ENCODE results near the gene SOD3. TPM values are rescaled to one million over a fixed set of nuclear protein-coding genes. Genes with fewer than 3 reads are reported as not detected.
A peak's percentile ranks its signal among the peaks of the same experiment; 100 is the strongest.

Gene SOD3
- total RNA-seq, 4 donors from 2014 or later: 199 to 801 (median 448) TPM

DNA sequence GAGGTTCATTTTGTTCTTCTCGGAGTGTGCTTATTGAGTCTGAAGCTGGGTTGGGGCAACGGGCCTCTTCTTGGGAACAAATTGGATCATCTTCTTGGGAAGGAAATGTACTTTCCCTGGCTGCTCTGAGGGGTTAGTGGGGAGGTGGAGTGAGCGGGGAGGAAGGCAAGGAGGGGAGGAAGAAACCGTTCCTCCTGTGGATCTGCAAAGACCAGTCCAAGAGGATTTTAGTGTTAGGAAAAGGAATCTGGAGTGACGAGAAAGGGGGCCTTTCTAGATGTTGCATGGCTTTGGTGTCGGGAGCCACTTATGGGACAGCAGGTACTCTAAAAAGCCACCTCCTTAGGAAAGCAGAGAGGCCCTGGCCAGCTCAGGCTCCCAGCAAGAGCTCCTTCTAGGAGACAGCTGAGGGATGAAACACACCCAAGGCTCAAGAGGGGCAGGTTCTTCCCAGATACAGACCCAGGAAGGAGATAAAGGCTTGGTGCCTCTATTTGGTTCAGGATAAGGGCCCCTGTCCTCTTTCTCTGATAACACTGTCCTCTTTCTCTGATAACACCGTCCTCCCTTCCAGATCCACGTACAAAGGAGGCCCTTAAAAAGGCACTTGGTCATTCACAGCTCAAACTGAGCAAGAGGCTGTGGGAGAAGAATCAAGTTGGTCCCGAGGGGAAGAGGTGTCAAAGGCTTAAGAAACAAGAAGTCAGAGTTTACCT, 451 bp downstream of the SOD3 start:
- 23 to 37% methylated on average over 2 to 8 of the region's 9 CpGs for WGBS, 2 donors (ENCODE audit: low coverage in 1 of 2)
- Histone ChIP-seq H3K27me3 (no peaks in the 10 kb centered on the region), H3K27ac (peak overlapping the region; percentile 93 to 97 (median 94)), H3K4me1 (peaks cover 0 to 72% (median 14%) of the 10 kb centered on the region in 3 donors), H3K36me3 (peaks cover 0 to 4% of the 10 kb centered on the region in 2 donors), H3K4me3 (peak overlapping the region; percentile 47 to 58), H3K9me3 (no peaks in the 10 kb centered on the region)
- ATAC-seq: peak; percentile 20
- TF ChIP-seq, protein P1, sequence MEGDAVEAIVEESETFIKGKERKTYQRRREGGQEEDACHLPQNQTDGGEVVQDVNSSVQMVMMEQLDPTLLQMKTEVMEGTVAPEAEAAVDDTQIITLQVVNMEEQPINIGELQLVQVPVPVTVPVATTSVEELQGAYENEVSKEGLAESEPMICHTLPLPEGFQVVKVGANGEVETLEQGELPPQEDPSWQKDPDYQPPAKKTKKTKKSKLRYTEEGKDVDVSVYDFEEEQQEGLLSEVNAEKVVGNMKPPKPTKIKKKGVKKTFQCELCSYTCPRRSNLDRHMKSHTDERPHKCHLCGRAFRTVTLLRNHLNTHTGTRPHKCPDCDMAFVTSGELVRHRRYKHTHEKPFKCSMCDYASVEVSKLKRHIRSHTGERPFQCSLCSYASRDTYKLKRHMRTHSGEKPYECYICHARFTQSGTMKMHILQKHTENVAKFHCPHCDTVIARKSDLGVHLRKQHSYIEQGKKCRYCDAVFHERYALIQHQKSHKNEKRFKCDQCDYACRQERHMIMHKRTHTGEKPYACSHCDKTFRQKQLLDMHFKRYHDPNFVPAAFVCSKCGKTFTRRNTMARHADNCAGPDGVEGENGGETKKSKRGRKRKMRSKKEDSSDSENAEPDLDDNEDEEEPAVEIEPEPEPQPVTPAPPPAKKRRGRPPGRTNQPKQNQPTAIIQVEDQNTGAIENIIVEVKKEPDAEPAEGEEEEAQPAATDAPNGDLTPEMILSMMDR (IDR thresholded peaks at IDR 0.05): no peak
- TF ChIP-seq POLR2AphosphoS5 (IDR thresholded peaks at IDR 0.05): no peak
- TF ChIP-seq EP300 (IDR thresholded peaks at IDR 0.05): no peak
- TF ChIP-seq POLR2A (IDR thresholded peaks at IDR 0.05): no peak

DNA sequence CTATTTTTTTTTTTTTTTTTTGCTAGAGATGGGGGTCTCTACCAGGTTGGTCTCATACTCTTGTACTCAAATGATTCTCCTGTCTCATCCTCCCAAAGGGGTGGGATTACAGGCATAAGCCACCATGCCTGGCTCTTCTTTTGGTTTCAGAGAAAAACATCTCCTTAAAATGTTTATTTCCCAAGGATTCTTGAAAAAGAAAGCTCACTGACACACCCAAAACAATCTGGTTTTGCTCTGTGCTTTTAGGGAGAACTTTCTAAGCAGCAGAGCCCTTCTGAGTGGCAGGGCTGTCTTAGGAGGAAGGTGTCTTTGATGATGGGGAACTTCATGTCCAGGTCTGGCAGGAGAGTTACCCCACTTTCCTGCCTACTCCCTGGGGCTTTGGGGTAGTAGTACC, 1.2 kb downstream of the SOD3 start:
- peaks cover 0 to 4% of the 10 kb centered on the region in 2 donors for H3K36me3 ChIP-seq
- ATAC-seq: no peak
- peaks cover 0 to 80% (median 14%) of the 10 kb centered on the region in 3 donors for H3K4me1 ChIP-seq
- TF ChIP-seq EP300 (IDR thresholded peaks at IDR 0.05): no peak
- TF ChIP-seq, protein P1 (IDR thresholded peaks at IDR 0.05): no peak
- TF ChIP-seq POLR2AphosphoS5 (IDR thresholded peaks at IDR 0.05): no peak
- TF ChIP-seq POLR2A (IDR thresholded peaks at IDR 0.05): no peak
- no peaks in the 10 kb centered on the region for H3K27me3 ChIP-seq
- peak overlapping the region; percentile 71 to 97 (median 94) for H3K27ac ChIP-seq
- peak overlapping the region in 1 of 2 donors; percentile 58 for H3K4me3 ChIP-seq
- no peaks in the 10 kb centered on the region for H3K9me3 ChIP-seq

DNA sequence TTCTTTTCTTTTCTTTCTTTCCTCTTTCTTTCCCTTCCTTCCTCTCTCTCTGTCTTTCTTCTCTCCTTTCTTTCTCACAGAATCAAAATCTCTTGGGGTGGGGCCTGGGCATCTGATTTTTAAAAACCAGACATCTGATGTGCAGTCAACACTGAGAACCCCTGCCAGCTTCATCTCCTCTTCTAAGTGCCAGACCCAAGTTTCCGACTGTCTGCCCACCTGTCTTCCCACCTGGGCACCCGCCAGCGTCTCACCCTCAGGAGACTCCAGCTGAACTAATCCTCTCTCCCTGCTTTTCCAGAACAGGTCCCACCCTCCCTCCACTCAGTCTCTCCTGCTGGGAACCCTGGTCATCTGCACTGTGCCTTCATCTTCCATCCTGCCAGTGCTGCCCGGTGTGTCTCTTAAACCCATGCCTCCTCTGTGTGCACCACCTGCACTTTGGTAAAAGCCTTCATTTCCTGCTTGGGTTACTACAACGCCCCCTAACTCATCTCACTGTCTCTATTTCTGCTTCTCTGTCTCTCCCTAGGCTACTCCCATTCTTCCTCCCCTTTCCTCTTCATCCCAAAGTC, 2.8 kb downstream of the SOD3 start:
- WGBS, 2 donors (ENCODE audit: low coverage in 1 of 2): 68 to 77% methylated on average over 2 to 5 of the region's 5 CpGs
- TF ChIP-seq EP300 (IDR thresholded peaks at IDR 0.05) (no peak), POLR2AphosphoS5 (IDR thresholded peaks at IDR 0.05) (no peak), POLR2A (IDR thresholded peaks at IDR 0.05) (no peak)
- TF ChIP-seq, protein P1 (IDR thresholded peaks at IDR 0.05): no peak
- Histone ChIP-seq H3K27ac (peak overlapping the region in 3 of 4 donors; percentile 61 to 95 (median 93)), H3K36me3 (peaks cover 0 to 4% of the 10 kb centered on the region in 2 donors), H3K27me3 (no peaks in the 10 kb centered on the region), H3K9me3 (no peaks in the 10 kb centered on the region), H3K4me1 (peaks cover 0 to 95% (median 14%) of the 10 kb centered on the region in 3 donors), H3K4me3 (no peak overlapping the region)
- ATAC-seq: no peak

DNA sequence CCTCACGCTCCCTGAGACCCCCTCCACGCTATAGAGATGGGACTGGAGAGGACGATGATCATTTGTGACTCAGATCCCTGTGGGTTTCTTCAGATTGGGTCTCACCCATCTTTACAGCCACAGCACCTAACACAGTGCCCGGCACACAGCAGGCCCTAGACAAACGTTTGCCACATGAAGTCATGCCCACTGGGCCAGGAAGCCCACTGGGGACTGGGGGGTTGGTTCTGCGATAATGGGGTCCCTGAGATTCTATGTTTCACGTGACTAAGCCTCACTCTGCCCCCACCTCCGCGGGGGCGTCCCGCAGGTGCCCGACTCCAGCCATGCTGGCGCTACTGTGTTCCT, 3.8 kb downstream of the SOD3 start:
- Histone ChIP-seq H3K27ac (peak overlapping the region in 3 of 4 donors; percentile 61 to 95 (median 93)), H3K27me3 (no peaks in the 10 kb centered on the region), H3K4me3 (no peak overlapping the region), H3K36me3 (peaks cover 0 to 4% of the 10 kb centered on the region in 2 donors), H3K4me1 (peaks cover 0 to 95% (median 12%) of the 10 kb centered on the region in 3 donors), H3K9me3 (no peaks in the 10 kb centered on the region)
- WGBS, 2 donors (ENCODE audit: low coverage in 1 of 2): 65 to 90% methylated on average over 2 to 7 of the region's 13 CpGs
- TF ChIP-seq POLR2AphosphoS5 (IDR thresholded peaks at IDR 0.05) (no peak), POLR2A (IDR thresholded peaks at IDR 0.05) (no peak), EP300 (IDR thresholded peaks at IDR 0.05) (no peak)
- TF ChIP-seq, protein P1 (IDR thresholded peaks at IDR 0.05): no peak
- ATAC-seq: no peak

Measured in gastroesophageal sphincter (tissue), 4 donors.